GM19239 (cell line): ENCODE results near the gene GLS.
A peak's percentile ranks its signal among the peaks of the same experiment; 100 is the strongest.

Experiments used
- DNase-seq: peaks from one replicate; pipeline ENCODE4 v3.0.0; 2011; ENCODE audit warnings: low spot score; ENCODE audit not compliant: insufficient read length
- FAIRE-seq: peaks from 2 replicates; lab custom pipeline; 2011; peaks lifted over from hg19 to GRCh38; lab: Jason Lieb, UNC

Gene GLS

GRCh38 chr2:191006297-191006696 is 125.7 kb downstream of the GLS start:
- FAIRE-seq = no peak
- no peak for DNase-seq

- DNase-seq = no peak
- FAIRE-seq = no peak
These were observed 126.6 kb downstream of the GLS start for GRCh38 chr2:191006997-191007783.

- FAIRE-seq = no peak
These were observed 127.7 kb downstream of the GLS start for GRCh38 chr2:191008286-191008685.

DNA sequence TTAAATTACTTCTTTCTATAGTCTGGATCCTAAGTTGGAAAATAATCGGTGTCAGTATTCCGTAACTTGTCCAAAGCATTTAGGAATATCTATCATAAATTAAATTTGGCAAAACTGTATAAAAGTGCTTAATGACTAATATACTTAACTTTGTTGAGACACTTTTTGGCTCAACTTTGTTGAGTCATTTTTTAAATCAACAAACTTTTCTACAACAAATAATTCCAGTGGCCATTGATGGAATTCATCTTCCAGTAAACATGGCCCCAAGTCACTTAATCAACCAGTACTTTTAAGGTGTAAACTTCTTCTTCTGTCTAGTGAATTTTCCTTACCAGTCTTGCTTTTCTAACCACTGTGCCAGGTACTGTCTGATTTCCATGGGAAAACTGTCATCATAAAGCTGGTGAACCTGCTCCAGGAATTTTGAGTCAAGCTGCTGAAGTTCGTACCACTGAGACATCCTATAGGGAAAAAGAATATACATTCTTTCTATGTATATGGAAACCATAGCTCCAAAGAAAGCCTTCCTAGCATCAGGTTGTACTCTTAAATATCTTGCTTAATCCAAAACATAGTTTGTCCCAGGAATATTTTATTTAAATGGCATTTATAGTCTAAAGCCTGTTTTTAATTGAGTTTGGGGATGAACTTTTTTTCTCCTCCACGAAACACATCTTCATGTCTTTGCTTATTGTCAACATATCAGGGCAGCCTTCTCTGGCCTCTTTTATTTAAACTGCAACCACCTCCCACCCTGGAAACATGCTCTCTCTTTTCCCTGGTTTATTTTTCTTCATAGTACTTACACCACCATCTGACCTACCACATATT is 129.1 kb downstream of the GLS start:
- FAIRE-seq (no peak), DNase-seq (no peak)

More at GRCh38 chr2:191008286-191008685, 127.7 kb downstream of the GLS start:
- no peak for DNase-seq

DNA sequence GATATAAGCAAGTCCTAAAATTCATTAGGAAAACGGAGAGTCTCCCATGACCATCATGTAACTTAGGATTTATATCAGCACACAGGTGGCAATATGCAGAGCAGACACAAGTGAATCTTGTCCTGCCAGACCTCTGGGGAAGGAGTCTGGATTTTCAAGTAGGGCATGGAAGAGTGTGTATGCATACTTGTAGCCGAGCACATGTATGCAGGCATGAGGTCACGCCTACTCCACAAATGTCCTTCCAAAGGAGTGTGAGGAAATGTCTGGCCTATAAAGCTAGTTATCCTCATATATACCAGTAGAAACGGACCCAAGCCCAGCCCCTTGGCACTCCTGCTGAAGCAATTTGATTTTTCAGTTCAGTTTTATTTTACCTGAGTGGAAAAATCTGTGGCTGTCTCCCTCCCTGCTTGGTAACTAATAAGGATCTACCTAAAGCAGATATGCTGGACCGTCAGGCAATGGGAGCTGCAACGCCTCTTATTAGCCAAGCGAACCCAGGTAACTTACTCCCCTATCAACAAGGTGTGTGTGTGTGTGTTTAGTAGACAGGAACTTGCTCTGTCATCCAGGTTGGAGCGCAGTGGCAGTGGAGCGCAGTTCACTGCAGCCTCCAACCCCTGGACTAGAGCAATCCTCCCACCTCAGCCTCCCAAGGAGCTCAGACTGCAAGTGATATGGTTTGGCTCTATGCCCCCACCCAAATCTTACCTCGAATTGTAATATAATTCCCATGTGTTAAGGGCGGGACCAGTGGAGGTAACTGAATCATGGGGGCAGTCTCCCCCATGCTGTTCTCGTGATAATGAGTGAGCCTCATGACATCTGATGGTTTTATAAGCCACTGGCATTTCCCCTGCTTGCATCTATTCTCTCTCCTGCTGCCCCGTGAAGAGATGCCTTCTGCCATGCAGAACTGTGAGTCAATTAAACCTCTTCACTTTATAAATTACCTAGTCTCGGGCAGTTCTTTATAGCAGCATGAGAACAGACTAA is 130.6 kb downstream of the GLS start:
- peak; percentile 48 for FAIRE-seq
- no peak for DNase-seq

- DNase-seq = no peak
- peak; percentile 33 for FAIRE-seq
These were observed 131.7 kb downstream of the GLS start for GRCh38 chr2:191012346-191012745.

GRCh38 chr2:191012845-191013681 is 132.4 kb downstream of the GLS start:
- FAIRE-seq = no peak
- no peak for DNase-seq

DNA sequence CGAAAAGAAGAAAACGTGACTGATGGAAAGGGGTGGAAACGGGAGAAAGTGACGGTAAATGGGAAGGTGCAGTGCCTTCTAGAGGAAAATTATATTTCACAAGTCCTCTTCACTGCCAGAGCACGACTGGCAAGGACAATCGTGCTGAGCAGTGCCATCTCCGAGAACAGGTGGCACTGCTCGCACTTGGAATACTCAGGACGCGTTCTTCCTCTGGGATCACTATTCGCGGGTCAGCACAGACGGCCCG is 133.0 kb downstream of the GLS start:
- DNase-seq (no peak), FAIRE-seq (peak; percentile 85)

DNA sequence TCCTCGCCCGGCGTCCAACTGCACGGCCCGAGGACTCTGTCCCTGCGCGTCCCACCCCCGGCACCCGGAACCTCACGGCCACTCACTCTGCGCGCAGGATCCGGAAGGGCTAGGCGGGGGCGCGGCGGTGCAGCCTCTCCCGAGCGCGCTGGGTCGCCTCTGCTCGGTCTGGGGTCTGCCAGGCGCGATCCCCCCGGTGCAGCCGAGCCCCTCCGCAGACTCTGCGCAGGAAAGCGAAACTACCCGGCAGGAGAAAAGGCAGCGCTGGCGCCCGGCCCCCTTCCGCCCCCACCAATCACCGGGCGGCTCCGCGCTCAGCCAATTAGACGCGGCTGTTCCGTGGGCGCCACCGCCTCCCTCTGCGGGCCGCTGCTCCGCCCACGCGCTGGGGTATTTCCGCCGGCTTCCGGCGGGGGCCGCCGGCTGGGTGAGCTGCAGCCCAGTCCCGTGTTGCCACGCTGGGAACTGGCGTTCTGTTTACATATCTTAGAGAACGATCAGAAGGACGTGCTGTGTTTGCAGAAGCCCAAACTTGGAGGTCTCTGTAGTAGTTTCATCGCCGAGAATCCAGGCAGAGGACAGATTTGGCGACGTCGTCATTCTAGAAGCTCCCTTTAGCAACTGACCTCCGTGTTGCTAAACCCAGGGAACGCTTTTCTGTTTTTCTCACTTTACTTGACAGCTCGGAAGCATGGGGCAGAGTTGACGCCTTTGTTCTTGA is 133.5 kb downstream of the GLS start, which contains the start of gene STAT1:
Gene STAT1, minus strand, starts transcription at position 240 of the 721 bp plus-strand sequence. CDS start 4,168 bp downstream, outside the sequence.
- peak; percentile 21 for FAIRE-seq
- DNase-seq = peak; percentile 68

DNA sequence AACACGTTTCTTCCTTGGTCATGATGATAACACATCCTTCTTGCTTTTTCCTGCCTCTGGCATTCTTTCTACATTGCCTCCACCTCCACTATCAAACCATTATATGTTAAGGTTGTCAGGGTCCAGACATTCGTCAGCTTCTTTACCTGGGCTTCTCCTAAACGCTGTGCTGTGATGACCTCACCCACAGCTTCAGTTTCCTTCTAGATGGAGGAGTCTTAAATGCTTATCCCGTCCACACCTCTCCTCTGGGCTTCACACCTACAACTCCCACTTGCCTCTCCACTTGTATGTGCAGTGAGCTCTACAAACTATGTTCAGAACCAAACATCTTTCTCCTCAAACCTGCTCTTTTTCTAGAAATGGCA is 134.0 kb downstream of the GLS start:
- peak; percentile 88 for FAIRE-seq
- DNase-seq = no peak
